AG09309 (cell line): ENCODE results near the gene DGKG.

ENCODE experiments used
- DNase-seq: peaks from one replicate; pipeline ENCODE4 v3.0.0-alpha.2; 2010; ENCODE audit warnings: low read depth
- H3K4me3 ChIP-seq: 2 replicates; pipeline ENCODE4 v1.5.1; 2011; ENCODE audit warnings: mild to moderate bottlenecking, low read depth, low read length, moderate library complexity; ENCODE audit not compliant: control insufficient read depth
- CTCF ChIP-seq: IDR thresholded peaks from 2 replicates; pipeline ENCODE4 v1.5.1; 2011; ENCODE audit warnings: mild to moderate bottlenecking, low read depth, low read length, inconsistent platforms; ENCODE audit not compliant: insufficient read depth, control insufficient read depth; ENCODE audit errors: missing control alignments

The DGKG gene

DNA sequence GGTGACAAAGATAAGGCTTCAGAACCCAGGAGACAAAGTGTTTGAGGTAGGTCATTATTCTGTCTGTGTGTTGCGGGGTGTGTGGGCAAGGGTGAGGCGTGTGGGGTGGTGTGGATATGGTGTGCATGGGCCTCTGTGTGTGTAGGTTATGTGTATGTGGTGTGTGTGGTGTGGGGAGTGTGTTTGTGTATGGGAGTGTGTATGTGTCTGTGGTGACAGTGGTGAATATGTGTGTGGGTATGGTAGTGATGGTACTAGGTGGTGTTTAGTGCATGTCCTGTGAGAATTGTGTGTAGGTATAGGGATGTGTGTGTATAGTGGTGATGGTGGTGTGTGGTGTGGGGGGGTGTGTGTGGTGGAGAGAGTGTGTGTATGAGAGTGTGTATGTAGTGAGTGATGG is 236.9 kb downstream of the DGKG start:
- no peak overlapping the region for H3K4me3 ChIP-seq
- no peak for TF ChIP-seq CTCF
- DNase-seq, result no peak

DNA sequence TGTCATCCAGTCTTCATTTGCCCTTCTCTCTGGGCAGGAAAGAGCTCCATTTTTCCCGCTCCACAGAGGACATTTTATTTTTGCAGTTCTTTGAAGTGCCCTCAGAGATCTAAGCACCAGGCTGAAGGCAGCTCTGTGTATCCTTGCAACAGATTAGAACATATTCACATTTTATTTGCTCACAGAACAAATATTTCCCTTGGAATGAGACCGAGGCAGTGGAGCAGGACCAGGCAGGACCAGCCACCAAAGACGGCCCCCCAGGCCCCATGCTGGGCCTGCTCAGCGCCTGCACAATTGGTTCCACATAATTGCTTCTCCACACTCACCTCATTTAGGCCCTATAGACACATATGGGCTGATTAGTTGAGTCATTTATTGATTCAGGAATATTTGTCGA is 237.4 kb downstream of the DGKG start:
- DNase-seq, result no peak

GRCh38 chr3:186123012-186123411 is 239.0 kb downstream of the DGKG start:
- no peak for TF ChIP-seq CTCF
- H3K4me3 ChIP-seq, result no peak overlapping the region
- DNase-seq, result no peak

More for the DNA sequence above, 237.4 kb downstream of the DGKG start:
- H3K4me3 ChIP-seq, result no peak overlapping the region
- no peak for TF ChIP-seq CTCF

- TF ChIP-seq CTCF, result no peak
- no peak overlapping the region for H3K4me3 ChIP-seq
- no peak for DNase-seq
Measured at GRCh38 chr3:186121968-186122367, 240.1 kb downstream of the DGKG start.

DNA sequence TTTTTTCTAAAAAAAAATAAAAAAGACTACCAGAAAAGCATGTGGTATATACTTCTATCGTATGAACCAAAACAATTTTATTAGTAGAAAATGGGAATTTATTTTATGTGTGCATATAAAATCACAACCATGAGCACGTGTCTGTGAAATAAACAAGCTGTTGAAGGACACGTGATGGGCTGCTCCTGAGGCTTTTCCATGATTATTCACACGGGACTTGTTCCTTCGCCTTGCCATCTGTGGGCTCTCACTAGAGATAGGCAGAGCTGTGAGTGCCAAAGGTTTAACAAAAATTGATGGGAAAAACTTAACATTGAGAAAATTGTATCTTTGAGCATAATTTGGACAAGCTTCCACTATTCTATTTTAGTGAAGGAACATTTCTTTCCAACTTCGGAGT is 240.8 kb downstream of the DGKG start:
- TF ChIP-seq CTCF, result no peak
- no peak for DNase-seq
- H3K4me3 ChIP-seq, result no peak overlapping the region

DNA sequence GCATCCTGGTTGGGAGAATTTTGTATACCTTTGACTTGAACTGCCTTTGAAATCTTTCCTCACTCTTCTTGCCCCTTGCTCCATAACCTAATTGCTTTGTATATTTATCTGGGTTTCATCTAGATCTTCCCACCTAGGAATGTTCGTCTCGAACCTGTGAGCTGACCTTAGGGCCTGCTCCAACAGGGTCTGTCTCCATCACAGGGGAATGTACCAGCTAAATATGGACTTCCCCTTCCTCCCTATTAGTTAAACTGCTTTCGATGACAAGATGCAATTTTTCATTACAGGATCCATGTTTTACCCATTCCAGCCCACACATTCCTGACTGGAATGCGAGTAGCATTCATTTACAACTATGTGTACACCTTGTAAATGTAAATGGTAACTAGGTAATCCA is 242.5 kb downstream of the DGKG start:
- DNase-seq, result no peak
- TF ChIP-seq CTCF, result no peak
- H3K4me3 ChIP-seq, result no peak overlapping the region

DNA sequence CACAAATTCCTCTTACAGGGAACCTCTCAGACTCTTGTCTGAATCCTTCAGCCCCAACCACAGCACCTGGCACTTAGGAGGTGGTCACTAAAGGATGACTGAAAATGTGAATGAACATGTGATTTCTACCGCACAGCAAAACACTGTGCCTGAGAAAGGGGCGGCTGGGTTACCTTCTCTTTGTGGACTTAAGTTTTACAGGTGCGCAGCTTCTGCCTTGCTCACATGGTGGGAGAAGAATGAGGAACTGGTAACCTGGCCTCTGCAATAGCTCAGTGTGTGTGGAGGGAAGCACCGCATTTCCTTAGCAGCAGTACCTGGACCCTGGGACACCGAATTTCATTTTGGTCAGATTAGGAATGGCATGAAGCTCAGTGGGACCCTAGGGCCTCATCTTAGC is 243.3 kb downstream of the DGKG start:
- no peak for DNase-seq
- TF ChIP-seq CTCF, result no peak
- no peak overlapping the region for H3K4me3 ChIP-seq
